ENCODE data around the gene VSTM4. TPM values are rescaled to one million over a fixed set of nuclear protein-coding genes. Genes with fewer than 3 reads are reported as not detected.

Gene VSTM4
- 10 to 100 TPM; 10.9 to 49.4 TPM for total RNA-seq
- polyA plus RNA-seq: 1 to 10 TPM; 2.9 to 3.4 TPM
- long read RNA-seq, donor 1, full-length matches to known transcripts: 13 of 13 reads
- long read RNA-seq, donor 1, partial matches to known transcripts: 0 of 13 reads
- long read RNA-seq, donor 1, other reads (novel, unspliced or antisense): 0 of 13 reads
- long read RNA-seq, donor 2, full-length matches to known transcripts: 1 of 1 reads
- long read RNA-seq, donor 2, partial matches to known transcripts: 0 of 1 reads
- long read RNA-seq, donor 2, other reads (novel, unspliced or antisense): 0 of 1 reads
- long read RNA-seq, donor 3, full-length matches to known transcripts: 4 of 4 reads
- long read RNA-seq, donor 3, partial matches to known transcripts: 0 of 4 reads
- long read RNA-seq, donor 3, other reads (novel, unspliced or antisense): 0 of 4 reads
- long read RNA-seq, donor 4, full-length matches to known transcripts: 3 of 3 reads
- long read RNA-seq, donor 4, partial matches to known transcripts: 0 of 3 reads
- long read RNA-seq, donor 4, other reads (novel, unspliced or antisense): 0 of 3 reads
- long read RNA-seq, donor 5, full-length matches to known transcripts: 12 of 12 reads
- long read RNA-seq, donor 5, partial matches to known transcripts: 0 of 12 reads
- long read RNA-seq, donor 5, other reads (novel, unspliced or antisense): 0 of 12 reads

- peaks cover 0 to 51% (median 12%) of the 10 kb centered on the region in 5 donors for H3K4me1 ChIP-seq (ENCODE audit: control insufficient read depth in 5 of 5, insufficient read depth in 5 of 5, low read length in 5 of 5)
- no peaks in the 10 kb centered on the region for H3K36me3 ChIP-seq (ENCODE audit: control insufficient read depth in 4 of 4, insufficient read depth in 4 of 4, low read length in 4 of 4)
- peak within 1 kb of the TSS in 1 of 2 donors; percentile 93 for H3K9ac ChIP-seq (ENCODE audit: insufficient read depth in 1 of 2, low read length in 2 of 2)
Observed at GRCh38 chr10:49115015-49115795, at the start of gene VSTM4. Gene VSTM4 (minus strand): TSS chr10:49115522. CDS start chr10:49115485, 37 bp downstream.

DNA sequence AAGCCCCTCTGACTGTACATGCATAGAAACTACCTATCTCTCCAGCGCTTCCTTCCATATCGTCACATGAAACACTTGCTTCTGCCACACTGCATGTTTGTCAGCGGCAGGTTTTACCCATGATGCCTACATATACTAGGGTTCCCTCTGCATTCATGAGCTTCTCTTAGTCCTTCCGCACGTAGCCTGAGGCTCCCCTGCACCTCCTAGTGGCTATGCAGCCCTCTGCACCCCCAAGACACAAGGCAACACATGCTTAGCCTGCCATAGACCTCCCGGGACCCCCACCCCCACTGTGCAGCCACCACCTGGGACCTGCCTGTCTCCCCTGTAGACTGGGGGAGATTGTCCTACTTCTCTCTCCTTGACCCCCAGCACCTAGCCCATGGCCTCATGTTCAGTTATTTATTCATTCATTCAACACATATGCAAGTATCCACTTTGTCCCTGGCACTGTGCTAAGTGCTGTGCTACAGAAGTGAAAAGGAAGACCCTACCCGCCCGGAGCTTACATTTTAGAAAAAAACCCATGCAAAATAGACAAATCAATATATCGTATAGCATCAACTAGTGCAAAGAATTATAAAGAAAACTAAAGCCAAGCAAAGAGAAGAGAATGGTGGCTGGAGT lies 49.4 kb upstream of the VSTM4 start:
- Histone ChIP-seq H3K27ac (ENCODE audit: low read depth in 1 of 2, low read length in 1 of 2) (no peak overlapping the region), H3K4me3 (no peak overlapping the region), H3K4me1 (ENCODE audit: control insufficient read depth in 5 of 5, insufficient read depth in 5 of 5, low read length in 5 of 5) (peaks cover 0 to 3% (median 0%) of the 10 kb centered on the region in 5 donors), H3K9ac (ENCODE audit: insufficient read depth in 1 of 2, low read length in 2 of 2) (no peak overlapping the region), H3K9me3 (ENCODE audit: control insufficient read depth in 4 of 4, insufficient read depth in 3 of 4, low read length in 3 of 4) (peaks cover 0 to 3% (median 0%) of the 10 kb centered on the region in 4 donors), H3K27me3 (ENCODE audit: control insufficient read depth in 3 of 3, insufficient read depth in 3 of 3, low read length in 2 of 3) (peaks cover 0 to 4% (median 0%) of the 10 kb centered on the region in 3 donors), H3K36me3 (ENCODE audit: control insufficient read depth in 4 of 4, insufficient read depth in 4 of 4, low read length in 4 of 4) (peaks cover 0 to 2% (median 0%) of the 10 kb centered on the region in 4 donors)
- peak; percentile 36 for TF ChIP-seq CTCF (IDR thresholded peaks at IDR 0.05; ENCODE audit: control extremely low read depth, extremely low read depth)
- peak; percentile 62 to 64 (median 62) for DNase-seq
- ATAC-seq (ENCODE audit: insufficient read depth, low FRiP score): no peak
- 51 to 58% methylated on average over 9 of the region's 9 CpGs for WGBS, 2 donors

More at GRCh38 chr10:49115015-49115795, at the start of gene VSTM4:
- H3K27me3 ChIP-seq (ENCODE audit: control insufficient read depth in 3 of 3, insufficient read depth in 3 of 3, low read length in 2 of 3): peaks cover 0 to 6% (median 0%) of the 10 kb centered on the region in 3 donors
- H3K9me3 ChIP-seq (ENCODE audit: control insufficient read depth in 4 of 4, insufficient read depth in 3 of 4, low read length in 3 of 4): no peaks in the 10 kb centered on the region
- ATAC-seq (ENCODE audit: insufficient read depth, low FRiP score): no peak
- WGBS, 2 donors: 3 to 5% methylated on average over 47 to 95 of the region's 95 CpGs
- peak; percentile 65 to 79 (median 79) for DNase-seq
- no peak for TF ChIP-seq CTCF (IDR thresholded peaks at IDR 0.05; ENCODE audit: control extremely low read depth, extremely low read depth)
- peak within 1 kb of the TSS; percentile 81 to 84 for H3K27ac ChIP-seq (ENCODE audit: low read depth in 1 of 2, low read length in 1 of 2)
- peak within 1 kb of the TSS; percentile 43 for H3K4me3 ChIP-seq

GRCh38 chr10:49163741-49164140 lies 48.4 kb upstream of the VSTM4 start:
- TF ChIP-seq CTCF (IDR thresholded peaks at IDR 0.05; ENCODE audit: control extremely low read depth, extremely low read depth): no peak
- no peak overlapping the region for H3K4me3 ChIP-seq
- DNase-seq (no peak), ATAC-seq (ENCODE audit: insufficient read depth, low FRiP score) (no peak)
- no peak overlapping the region for H3K9ac ChIP-seq (ENCODE audit: insufficient read depth in 1 of 2, low read length in 2 of 2)
- H3K9me3 ChIP-seq (ENCODE audit: control insufficient read depth in 4 of 4, insufficient read depth in 3 of 4, low read length in 3 of 4): peaks cover 0 to 3% (median 0%) of the 10 kb centered on the region in 4 donors
- peaks cover 0 to 4% (median 0%) of the 10 kb centered on the region in 3 donors for H3K27me3 ChIP-seq (ENCODE audit: control insufficient read depth in 3 of 3, insufficient read depth in 3 of 3, low read length in 2 of 3)
- H3K27ac ChIP-seq (ENCODE audit: low read depth in 1 of 2, low read length in 1 of 2): no peak overlapping the region
- H3K36me3 ChIP-seq (ENCODE audit: control insufficient read depth in 4 of 4, insufficient read depth in 4 of 4, low read length in 4 of 4): peaks cover 0 to 2% (median 0%) of the 10 kb centered on the region in 4 donors
- H3K4me1 ChIP-seq (ENCODE audit: control insufficient read depth in 5 of 5, insufficient read depth in 5 of 5, low read length in 5 of 5): peaks cover 0 to 3% (median 0%) of the 10 kb centered on the region in 5 donors
- WGBS, 2 donors: 93 to 99% methylated on average over 4 of the region's 4 CpGs
